Common myeloid progenitor, CD34-positive (primary cell): ENCODE results near the gene GRK5.

Source experiments
- CTCF ChIA-PET: fragments of 350-600 bp; sonication (Branson Sonifier 250); formaldehyde crosslinking; loops from one replicate; lab custom pipeline; 2021; ENCODE audit warnings: antibody characterized with exemption; lab: Charles Lee
- POLR2A ChIA-PET: fragments of 350-600 bp; sonication (Branson Sonifier 250); formaldehyde crosslinking; loops from one replicate; lab custom pipeline; 2021; ENCODE audit warnings: antibody characterized with exemption; lab: Charles Lee
- DNase-seq, 3 donors: peaks; one replicate each; pipeline versions ENCODE4 v3.0.0 to v3.0.0-alpha.2; 2013
- H3K27ac ChIP-seq, 2 experiments: 1 replicate in 1 of 2; 2 replicates in 1 of 2; pipeline ENCODE4 v1.7.0; 2013; ENCODE audit warnings: inconsistent platforms in 2 of 2, low read length in 2 of 2, mild to moderate bottlenecking in 2 of 2, low read depth in 1 of 2, moderate library complexity in 1 of 2; ENCODE audit not compliant: severe bottlenecking in 2 of 2, insufficient read depth in 1 of 2, poor library complexity in 1 of 2
- H3K27me3 ChIP-seq, 5 experiments: replicated peaks in 2 of 5; 1 replicate in 3 of 5; 2 replicates in 2 of 5; pipeline versions ENCODE4 v1.6.1 to v1.7.0; 2013; ENCODE audit warnings: low read length in 4 of 5, mild to moderate bottlenecking in 2 of 5, moderate library complexity in 2 of 5, inconsistent platforms in 1 of 5; ENCODE audit not compliant: insufficient read depth in 5 of 5, control insufficient read depth in 4 of 5
- H3K36me3 ChIP-seq, 4 experiments: 1 replicate in 2 of 4; 2 replicates in 2 of 4; pipeline versions ENCODE4 v1.6.1 to v1.7.0; 2013; ENCODE audit warnings: low read length in 3 of 4, control low read depth in 1 of 4, mild to moderate bottlenecking in 1 of 4; ENCODE audit not compliant: control insufficient read depth in 4 of 4, insufficient read depth in 4 of 4
- H3K4me1 ChIP-seq, 4 experiments: 1 replicate in 3 of 4; 2 replicates in 1 of 4; pipeline versions ENCODE4 v1.6.1 to v1.7.1; 2013; ENCODE audit warnings: low read length in 3 of 4, mild to moderate bottlenecking in 3 of 4, control low read depth in 1 of 4, inconsistent platforms in 1 of 4, moderate library complexity in 1 of 4; ENCODE audit not compliant: control insufficient read depth in 4 of 4, insufficient read depth in 4 of 4; ENCODE audit errors: control extremely low read depth in 1 of 4
- H3K4me3 ChIP-seq, 7 experiments: 1 replicate in 4 of 7; 2 replicates in 3 of 7; pipeline versions ENCODE4 v1.5.1 to v1.7.0; 2013; ENCODE audit warnings: mild to moderate bottlenecking in 7 of 7, low read length in 6 of 7, moderate library complexity in 6 of 7, inconsistent platforms in 2 of 7, low read depth in 2 of 7, control low read depth in 1 of 7; ENCODE audit not compliant: insufficient read depth in 4 of 7, control insufficient read depth in 1 of 7; ENCODE audit errors: extremely low read depth in 1 of 7
- H3K9me3 ChIP-seq, 5 experiments: 1 replicate in 4 of 5; 2 replicates in 1 of 5; pipeline versions ENCODE4 v1.6.1 to v1.7.1; 2013; ENCODE audit warnings: low read length in 4 of 5, mild to moderate bottlenecking in 2 of 5, inconsistent platforms in 1 of 5, low read depth in 1 of 5, moderate library complexity in 1 of 5; ENCODE audit not compliant: control insufficient read depth in 4 of 5, insufficient read depth in 2 of 5; ENCODE audit errors: control extremely low read depth in 1 of 5
- WGBS: methylation state at CpG from one replicate; pipeline ENCODE4 v1.1.5; 2013; ENCODE audit not compliant: insufficient coverage; 5-methylcytosine and 5-hydroxymethylcytosine counted together

Gene GRK5

GRCh38 chr10:119371704-119372663, 164.6 kb downstream of the GRK5 start:
- H3K4me3 ChIP-seq, result no peak overlapping the region
- WGBS, result 94% methylated on average over 5 of the region's 7 CpGs
- H3K27me3 ChIP-seq, result peaks cover 0 to 6% (median 1%) of the 10 kb centered on the region in 5 experiments
- CTCF ChIA-PET, result interaction anchor here (0.8 to 3.7 kb wide), 5 partner anchors 20 to 173 kb away, joined by 3 to 11 read pairs (median 5); no protein-coding TSS in a partner anchor
- DNase-seq, result no peak
- no peak overlapping the region for H3K27ac ChIP-seq
- POLR2A ChIA-PET, result no interaction called here
- peaks cover 0 to 25% (median 17%) of the 10 kb centered on the region in 4 experiments for H3K4me1 ChIP-seq
- no peaks in the 10 kb centered on the region for H3K9me3 ChIP-seq
- no peaks in the 10 kb centered on the region for H3K36me3 ChIP-seq

GRCh38 chr10:119373294-119374102, 166.1 kb downstream of the GRK5 start:
- WGBS, result 90% methylated on average over 6 of the region's 13 CpGs
- ChIA-PET CTCF (interaction anchor here (1.5 to 3.7 kb wide), 2 partner anchors 33 to 174 kb away, joined by 5 to 11 read pairs; no protein-coding TSS in a partner anchor), POLR2A (no interaction called here)
- H3K36me3 ChIP-seq, result no peaks in the 10 kb centered on the region
- peaks cover 0 to 4% (median 0%) of the 10 kb centered on the region in 5 experiments for H3K27me3 ChIP-seq
- H3K4me3 ChIP-seq, result no peak overlapping the region
- H3K4me1 ChIP-seq, result peaks cover 0 to 23% (median 17%) of the 10 kb centered on the region in 4 experiments
- H3K27ac ChIP-seq, result no peak overlapping the region
- H3K9me3 ChIP-seq, result no peaks in the 10 kb centered on the region
- DNase-seq, result no peak

GRCh38 chr10:119374236-119374635, 166.9 kb downstream of the GRK5 start:
- WGBS, result 93% methylated on average over 3 of the region's 4 CpGs

GRCh38 chr10:119375574-119376272, 168.4 kb downstream of the GRK5 start:
- CTCF ChIA-PET, result interaction anchor here (1.1 to 1.9 kb wide), 4 partner anchors 11 to 169 kb away, joined by 3 to 6 read pairs (median 4); partner anchors contain the start of gene GRK5
- POLR2A ChIA-PET, result no interaction called here

More at GRCh38 chr10:119374236-119374635, 166.9 kb downstream of the GRK5 start:
- H3K9me3 ChIP-seq, result no peaks in the 10 kb centered on the region
- peaks cover 0 to 3% (median 0%) of the 10 kb centered on the region in 5 experiments for H3K27me3 ChIP-seq
- POLR2A ChIA-PET, result no interaction called here
- H3K4me3 ChIP-seq, result no peak overlapping the region
- no peaks in the 10 kb centered on the region for H3K36me3 ChIP-seq
- H3K4me1 ChIP-seq, result peaks cover 0 to 20% (median 16%) of the 10 kb centered on the region in 4 experiments
- DNase-seq, result no peak
- CTCF ChIA-PET, result no interaction called here
- no peak overlapping the region for H3K27ac ChIP-seq

GRCh38 chr10:119377451-119377957, 170.1 kb downstream of the GRK5 start:
- ChIA-PET POLR2A (no interaction called here), CTCF (no interaction called here)
- Histone ChIP-seq H3K36me3 (no peaks in the 10 kb centered on the region), H3K27ac (no peak overlapping the region), H3K27me3 (peaks cover 0 to 2% (median 0%) of the 10 kb centered on the region in 5 experiments), H3K4me3 (no peak overlapping the region), H3K9me3 (no peaks in the 10 kb centered on the region), H3K4me1 (no peaks in the 10 kb centered on the region)
- WGBS, result 86% methylated on average over 3 of the region's 4 CpGs
- no peak for DNase-seq

More at GRCh38 chr10:119375574-119376272, 168.4 kb downstream of the GRK5 start:
- no peak for DNase-seq
- Histone ChIP-seq H3K36me3 (no peaks in the 10 kb centered on the region), H3K9me3 (no peaks in the 10 kb centered on the region), H3K4me3 (no peak overlapping the region), H3K27ac (no peak overlapping the region), H3K27me3 (peaks cover 0 to 2% (median 0%) of the 10 kb centered on the region in 5 experiments), H3K4me1 (peaks cover 0 to 6% (median 2%) of the 10 kb centered on the region in 4 experiments)
- WGBS, result 88% methylated on average over 5 of the region's 7 CpGs

- peaks cover 0 to under 1% (median 0%) of the 10 kb centered on the region in 4 experiments for H3K4me1 ChIP-seq
- ChIA-PET CTCF (interaction anchor here (1.2 kb wide), 1 partner anchor 33 kb away, joined by 3 read pairs; no protein-coding TSS in a partner anchor), POLR2A (no interaction called here)
- H3K36me3 ChIP-seq, result no peaks in the 10 kb centered on the region
- no peak for DNase-seq
- no peak overlapping the region for H3K27ac ChIP-seq
- no peak overlapping the region for H3K4me3 ChIP-seq
- WGBS, result 99% methylated on average over 27 of the region's 29 CpGs
- peaks cover 0 to 2% (median 0%) of the 10 kb centered on the region in 5 experiments for H3K27me3 ChIP-seq
- H3K9me3 ChIP-seq, result no peaks in the 10 kb centered on the region
These were observed 170.8 kb downstream of the GRK5 start for GRCh38 chr10:119377958-119378736.
